K562 (cell line): ENCODE results near the gene FILIP1L. TPM values are rescaled to one million over a fixed set of nuclear protein-coding genes. Genes with fewer than 3 reads are reported as not detected.

Experiments
- RBM39 ChIP-seq: fragments of 200-400 bp; formaldehyde crosslinking; optimal IDR thresholded peaks from 2 replicates; pipeline ENCODE3; 2018; ENCODE audit warnings: low read depth, low read length
- microRNA-seq: library from miRNA; unstranded; fragments of <30 nt; microRNA quantifications from one replicate; pipeline ENCODE4, GENCODE V29; 2018; ENCODE audit warnings: borderline microRNAs expressed
- polyA plus RNA-seq, 8 experiments: library from polyadenylated mRNA; depleted of rRNA in 4 of 8; stranded (reverse) in 5 of 8; unstranded in 3 of 8; fragments of >200 nt; fragmentation: Nextera tagmentation in 2 of 8; fragmentation: Illumina TruSeq in 1 of 8; extraction: Ambion mirVana in 2 of 8; extraction: Trizol in 1 of 8; gene quantifications; 2 replicates each; pipeline versions ENCODE4 v1.2.1 to v1.2.3, GENCODE V29; 2011 to 2014; ENCODE audit warnings: inconsistent platforms in 1 of 8, missing spikeins in 1 of 8
- small RNA-seq: library from RNA; depleted of rRNA; stranded (forward); fragments of <200 nt; gene quantifications from one replicate; pipeline ENCODE3, GENCODE V24; 2014
- total RNA-seq, 7 experiments: library from RNA; depleted of rRNA in 6 of 7; stranded (reverse); fragments of >200 nt in 6 of 7; fragmentation: Illumina TruSeq in 2 of 7; extraction: Trizol in 2 of 7; gene quantifications; 2 replicates each; pipeline versions ENCODE4 v1.2.1 to v1.2.3, GENCODE V29; 2011 to 2021; ENCODE audit warnings: low replicate concordance in 1 of 7
- TF ChIP-seq, protein P1 (sequence below), 3 experiments: IDR thresholded peaks in 2 of 3; conservative IDR thresholded peaks in 1 of 3; 2 replicates each; pipeline ENCODE4 v1.5.1; 2011 to 2012; ENCODE audit warnings: low read length in 3 of 3, mild to moderate bottlenecking in 3 of 3, control low read depth in 2 of 3, improper control_type of control experiment in 1 of 3, inconsistent platforms in 1 of 3, low read depth in 1 of 3, mixed read lengths in 1 of 3, moderate library complexity in 1 of 3; ENCODE audit not compliant: insufficient read depth in 2 of 3
- TF ChIP-seq, protein P2 (sequence below): fragments of 450-650 bp; formaldehyde crosslinking; IDR thresholded peaks from 2 replicates; pipeline ENCODE4 v1.4.0; 2020; ENCODE audit warnings: mild to moderate bottlenecking, moderate library complexity
- TF ChIP-seq, protein P3 (sequence below): sonication (generic); formaldehyde crosslinking; IDR thresholded peaks from 2 replicates; pipeline ENCODE4 v1.5.0; 2020; ENCODE audit warnings: missing genetic modification reagents
- TF ChIP-seq, protein P4 (sequence below): fragments of 450-650 bp; formaldehyde crosslinking; IDR thresholded peaks from 2 replicates; pipeline ENCODE4 v1.4.0; 2020; ENCODE audit warnings: mild to moderate bottlenecking, moderate library complexity

Gene FILIP1L
- total and polyA plus RNA-seq, 9 of the 15 experiments (the other 6 are each of a cell fraction or from before 2014, with no cell fraction given) = 0.50 to 2.1 (median 1.1) TPM

DNA sequence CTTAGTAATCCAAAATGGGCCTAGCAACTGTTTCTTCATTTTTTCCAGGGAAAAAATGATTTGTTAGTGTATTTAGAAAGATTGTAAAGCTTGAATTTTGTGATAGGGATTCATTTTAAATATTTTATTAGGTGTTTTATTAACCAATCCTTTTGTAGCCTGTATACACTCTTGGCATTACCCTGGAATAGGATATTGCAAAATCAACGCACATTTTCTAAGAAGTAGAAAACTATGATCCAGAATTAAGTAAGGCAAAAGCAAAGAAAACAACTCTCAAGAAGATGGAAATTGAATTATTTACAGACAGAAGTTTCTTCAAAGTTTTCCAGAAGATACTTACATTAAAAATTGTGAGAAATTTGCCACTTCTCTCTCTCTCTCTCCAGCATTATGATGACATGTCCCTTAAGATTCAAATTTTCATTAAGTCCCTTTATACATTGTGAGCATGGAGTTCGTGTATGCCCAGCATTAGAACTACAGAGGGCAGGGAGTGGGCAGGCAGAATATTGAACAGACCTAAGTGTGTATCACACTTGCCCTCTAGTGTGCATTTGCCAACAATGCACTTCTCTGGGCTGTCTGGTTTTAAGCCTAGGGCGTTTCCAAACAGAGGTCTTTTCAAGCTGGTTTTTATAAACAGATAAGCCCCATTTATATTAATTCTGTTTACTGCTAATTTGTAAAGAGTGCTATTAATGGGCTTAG lies 325.1 kb downstream of the FILIP1L start (continued):
- TF ChIP-seq, protein P1, sequence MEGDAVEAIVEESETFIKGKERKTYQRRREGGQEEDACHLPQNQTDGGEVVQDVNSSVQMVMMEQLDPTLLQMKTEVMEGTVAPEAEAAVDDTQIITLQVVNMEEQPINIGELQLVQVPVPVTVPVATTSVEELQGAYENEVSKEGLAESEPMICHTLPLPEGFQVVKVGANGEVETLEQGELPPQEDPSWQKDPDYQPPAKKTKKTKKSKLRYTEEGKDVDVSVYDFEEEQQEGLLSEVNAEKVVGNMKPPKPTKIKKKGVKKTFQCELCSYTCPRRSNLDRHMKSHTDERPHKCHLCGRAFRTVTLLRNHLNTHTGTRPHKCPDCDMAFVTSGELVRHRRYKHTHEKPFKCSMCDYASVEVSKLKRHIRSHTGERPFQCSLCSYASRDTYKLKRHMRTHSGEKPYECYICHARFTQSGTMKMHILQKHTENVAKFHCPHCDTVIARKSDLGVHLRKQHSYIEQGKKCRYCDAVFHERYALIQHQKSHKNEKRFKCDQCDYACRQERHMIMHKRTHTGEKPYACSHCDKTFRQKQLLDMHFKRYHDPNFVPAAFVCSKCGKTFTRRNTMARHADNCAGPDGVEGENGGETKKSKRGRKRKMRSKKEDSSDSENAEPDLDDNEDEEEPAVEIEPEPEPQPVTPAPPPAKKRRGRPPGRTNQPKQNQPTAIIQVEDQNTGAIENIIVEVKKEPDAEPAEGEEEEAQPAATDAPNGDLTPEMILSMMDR (IDR thresholded peaks at IDR 0.05 in 2 of 3, conservative IDR thresholded peaks at IDR 0.05 in 1 of 3; ENCODE audit: insufficient read depth in 2 of 3, low read depth in 1 of 3, low read length in 3 of 3) = peak; percentile 53 to 69 (median 62)
- TF ChIP-seq, protein P2, sequence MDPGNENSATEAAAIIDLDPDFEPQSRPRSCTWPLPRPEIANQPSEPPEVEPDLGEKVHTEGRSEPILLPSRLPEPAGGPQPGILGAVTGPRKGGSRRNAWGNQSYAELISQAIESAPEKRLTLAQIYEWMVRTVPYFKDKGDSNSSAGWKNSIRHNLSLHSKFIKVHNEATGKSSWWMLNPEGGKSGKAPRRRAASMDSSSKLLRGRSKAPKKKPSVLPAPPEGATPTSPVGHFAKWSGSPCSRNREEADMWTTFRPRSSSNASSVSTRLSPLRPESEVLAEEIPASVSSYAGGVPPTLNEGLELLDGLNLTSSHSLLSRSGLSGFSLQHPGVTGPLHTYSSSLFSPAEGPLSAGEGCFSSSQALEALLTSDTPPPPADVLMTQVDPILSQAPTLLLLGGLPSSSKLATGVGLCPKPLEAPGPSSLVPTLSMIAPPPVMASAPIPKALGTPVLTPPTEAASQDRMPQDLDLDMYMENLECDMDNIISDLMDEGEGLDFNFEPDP = no peak
- TF ChIP-seq, protein P3, sequence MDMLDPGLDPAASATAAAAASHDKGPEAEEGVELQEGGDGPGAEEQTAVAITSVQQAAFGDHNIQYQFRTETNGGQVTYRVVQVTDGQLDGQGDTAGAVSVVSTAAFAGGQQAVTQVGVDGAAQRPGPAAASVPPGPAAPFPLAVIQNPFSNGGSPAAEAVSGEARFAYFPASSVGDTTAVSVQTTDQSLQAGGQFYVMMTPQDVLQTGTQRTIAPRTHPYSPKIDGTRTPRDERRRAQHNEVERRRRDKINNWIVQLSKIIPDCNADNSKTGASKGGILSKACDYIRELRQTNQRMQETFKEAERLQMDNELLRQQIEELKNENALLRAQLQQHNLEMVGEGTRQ (CRISPR knock-in tag) = no peak
- TF ChIP-seq RBM39 = no peak
- TF ChIP-seq, protein P4, sequence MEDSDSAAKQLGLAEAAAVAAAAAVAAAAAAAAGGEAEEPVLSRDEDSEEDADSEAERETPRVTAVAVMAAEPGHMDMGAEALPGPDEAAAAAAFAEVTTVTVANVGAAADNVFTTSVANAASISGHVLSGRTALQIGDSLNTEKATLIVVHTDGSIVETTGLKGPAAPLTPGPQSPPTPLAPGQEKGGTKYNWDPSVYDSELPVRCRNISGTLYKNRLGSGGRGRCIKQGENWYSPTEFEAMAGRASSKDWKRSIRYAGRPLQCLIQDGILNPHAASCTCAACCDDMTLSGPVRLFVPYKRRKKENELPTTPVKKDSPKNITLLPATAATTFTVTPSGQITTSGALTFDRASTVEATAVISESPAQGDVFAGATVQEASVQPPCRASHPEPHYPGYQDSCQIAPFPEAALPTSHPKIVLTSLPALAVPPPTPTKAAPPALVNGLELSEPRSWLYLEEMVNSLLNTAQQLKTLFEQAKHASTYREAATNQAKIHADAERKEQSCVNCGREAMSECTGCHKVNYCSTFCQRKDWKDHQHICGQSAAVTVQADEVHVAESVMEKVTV (CRISPR knock-in tag) = peak; percentile 46; the same call in 1 of the 2 replicates

Small RNA genes lying within 50 kb of the gene (microRNA-seq; reads per million reads assigned to microRNA genes)
- gene MIR3921 = not detected

Small RNA genes lying within 50 kb of the gene (small RNA-seq; reads per million reads assigned to genes)
- gene MIR3921 = not detected

Other genes with a start within 250 kb of the FILIP1L start
- gene TBC1D23, start 146.5 kb upstream of the FILIP1L start, total RNA-seq (2014; rRNA removed) = 26.7 and 28.0 TPM in 2 replicates
- 48.7 and 56.5 TPM in 2 replicates for gene TBC1D23, start 146.5 kb upstream of the FILIP1L start, total RNA-seq (2014; rRNA removed; fragmentation: Illumina TruSeq; extraction: Trizol)
- 32.0 and 35.2 TPM in 2 replicates for gene TBC1D23, start 146.5 kb upstream of the FILIP1L start, total RNA-seq (2015; rRNA removed; fragmentation: Illumina TruSeq; extraction: Trizol)
- gene TBC1D23, start 146.5 kb upstream of the FILIP1L start, total RNA-seq (2021) = 42.8 and 48.2 TPM in 2 replicates
- gene TBC1D23, start 146.5 kb upstream of the FILIP1L start, polyA plus RNA-seq (2011; rRNA removed) = 75.2 and 85.8 TPM in 2 replicates
- 24.4 and 29.0 TPM in 2 replicates for gene TBC1D23, start 146.5 kb upstream of the FILIP1L start, polyA plus RNA-seq (2014; fragmentation: Illumina TruSeq; extraction: Trizol)
- gene TBC1D23, start 146.5 kb upstream of the FILIP1L start, polyA plus RNA-seq (2014; fragmentation: Nextera tagmentation; extraction: Ambion mirVana) = 10 to 100 TPM; 43.7 to 49.3 TPM
- 23.4 and 25.8 TPM in 2 replicates for gene TBC1D23, start 146.5 kb upstream of the FILIP1L start, polyA plus RNA-seq (2014; rRNA removed)
- 10.9 and 11.4 TPM in 2 replicates for gene NIT2, start 220.3 kb upstream of the FILIP1L start, total RNA-seq (2014; rRNA removed)
- 21.5 and 24.8 TPM in 2 replicates for gene NIT2, start 220.3 kb upstream of the FILIP1L start, total RNA-seq (2014; rRNA removed; fragmentation: Illumina TruSeq; extraction: Trizol)
- 18.8 and 19.1 TPM in 2 replicates for gene NIT2, start 220.3 kb upstream of the FILIP1L start, total RNA-seq (2015; rRNA removed; fragmentation: Illumina TruSeq; extraction: Trizol)
- gene NIT2, start 220.3 kb upstream of the FILIP1L start, total RNA-seq (2021) = 22.1 and 24.9 TPM in 2 replicates
- gene NIT2, start 220.3 kb upstream of the FILIP1L start, polyA plus RNA-seq (2011; rRNA removed) = 36.3 and 49.5 TPM in 2 replicates
- 16.6 and 17.0 TPM in 2 replicates for gene NIT2, start 220.3 kb upstream of the FILIP1L start, polyA plus RNA-seq (2014; fragmentation: Illumina TruSeq; extraction: Trizol)
- gene NIT2, start 220.3 kb upstream of the FILIP1L start, polyA plus RNA-seq (2014; fragmentation: Nextera tagmentation; extraction: Ambion mirVana) = 10 to 100 TPM; 59.9 to 62.2 TPM
- gene NIT2, start 220.3 kb upstream of the FILIP1L start, polyA plus RNA-seq (2014; rRNA removed) = 26.7 and 26.9 TPM in 2 replicates